ENCODE measurements around the gene LCNL1.

The LCNL1 gene

GRCh38 chr9:136942112-136942880, 40.5 kb upstream of the LCNL1 start:
- H3K27ac ChIP-seq: no peak overlapping the region
- TF ChIP-seq, protein P1, sequence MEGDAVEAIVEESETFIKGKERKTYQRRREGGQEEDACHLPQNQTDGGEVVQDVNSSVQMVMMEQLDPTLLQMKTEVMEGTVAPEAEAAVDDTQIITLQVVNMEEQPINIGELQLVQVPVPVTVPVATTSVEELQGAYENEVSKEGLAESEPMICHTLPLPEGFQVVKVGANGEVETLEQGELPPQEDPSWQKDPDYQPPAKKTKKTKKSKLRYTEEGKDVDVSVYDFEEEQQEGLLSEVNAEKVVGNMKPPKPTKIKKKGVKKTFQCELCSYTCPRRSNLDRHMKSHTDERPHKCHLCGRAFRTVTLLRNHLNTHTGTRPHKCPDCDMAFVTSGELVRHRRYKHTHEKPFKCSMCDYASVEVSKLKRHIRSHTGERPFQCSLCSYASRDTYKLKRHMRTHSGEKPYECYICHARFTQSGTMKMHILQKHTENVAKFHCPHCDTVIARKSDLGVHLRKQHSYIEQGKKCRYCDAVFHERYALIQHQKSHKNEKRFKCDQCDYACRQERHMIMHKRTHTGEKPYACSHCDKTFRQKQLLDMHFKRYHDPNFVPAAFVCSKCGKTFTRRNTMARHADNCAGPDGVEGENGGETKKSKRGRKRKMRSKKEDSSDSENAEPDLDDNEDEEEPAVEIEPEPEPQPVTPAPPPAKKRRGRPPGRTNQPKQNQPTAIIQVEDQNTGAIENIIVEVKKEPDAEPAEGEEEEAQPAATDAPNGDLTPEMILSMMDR (IDR thresholded peaks at IDR 0.05): no peak

GRCh38 chr9:136942881-136943230, 39.9 kb upstream of the LCNL1 start:
- peaks cover 43% of the 10 kb centered on the region for H3K36me3 ChIP-seq
- H3K9me3 ChIP-seq: no peaks in the 10 kb centered on the region
- H3K27me3 ChIP-seq: no peaks in the 10 kb centered on the region
- H3K4me3 ChIP-seq (ENCODE audit: low read depth in 1 of 2, low read length in 1 of 2): peak overlapping the region in 1 of 2 experiments; percentile 78
- no peak overlapping the region for H3K27ac ChIP-seq
- peaks cover 17 to 18% of the 10 kb centered on the region in 2 experiments for H3K4me1 ChIP-seq (ENCODE audit: control insufficient read depth in 1 of 2, insufficient read depth in 1 of 2, low read depth in 1 of 2, low read length in 1 of 2)
- TF ChIP-seq, protein P1 (IDR thresholded peaks at IDR 0.05): no peak

More at GRCh38 chr9:136942112-136942880, 40.5 kb upstream of the LCNL1 start:
- peaks cover 17 to 18% of the 10 kb centered on the region in 2 experiments for H3K4me1 ChIP-seq (ENCODE audit: control insufficient read depth in 1 of 2, insufficient read depth in 1 of 2, low read depth in 1 of 2, low read length in 1 of 2)
- H3K27me3 ChIP-seq: no peaks in the 10 kb centered on the region
- H3K9me3 ChIP-seq: no peaks in the 10 kb centered on the region
- no peak overlapping the region for H3K4me3 ChIP-seq (ENCODE audit: low read depth in 1 of 2, low read length in 1 of 2)
- H3K36me3 ChIP-seq: peaks cover 43% of the 10 kb centered on the region

DNA sequence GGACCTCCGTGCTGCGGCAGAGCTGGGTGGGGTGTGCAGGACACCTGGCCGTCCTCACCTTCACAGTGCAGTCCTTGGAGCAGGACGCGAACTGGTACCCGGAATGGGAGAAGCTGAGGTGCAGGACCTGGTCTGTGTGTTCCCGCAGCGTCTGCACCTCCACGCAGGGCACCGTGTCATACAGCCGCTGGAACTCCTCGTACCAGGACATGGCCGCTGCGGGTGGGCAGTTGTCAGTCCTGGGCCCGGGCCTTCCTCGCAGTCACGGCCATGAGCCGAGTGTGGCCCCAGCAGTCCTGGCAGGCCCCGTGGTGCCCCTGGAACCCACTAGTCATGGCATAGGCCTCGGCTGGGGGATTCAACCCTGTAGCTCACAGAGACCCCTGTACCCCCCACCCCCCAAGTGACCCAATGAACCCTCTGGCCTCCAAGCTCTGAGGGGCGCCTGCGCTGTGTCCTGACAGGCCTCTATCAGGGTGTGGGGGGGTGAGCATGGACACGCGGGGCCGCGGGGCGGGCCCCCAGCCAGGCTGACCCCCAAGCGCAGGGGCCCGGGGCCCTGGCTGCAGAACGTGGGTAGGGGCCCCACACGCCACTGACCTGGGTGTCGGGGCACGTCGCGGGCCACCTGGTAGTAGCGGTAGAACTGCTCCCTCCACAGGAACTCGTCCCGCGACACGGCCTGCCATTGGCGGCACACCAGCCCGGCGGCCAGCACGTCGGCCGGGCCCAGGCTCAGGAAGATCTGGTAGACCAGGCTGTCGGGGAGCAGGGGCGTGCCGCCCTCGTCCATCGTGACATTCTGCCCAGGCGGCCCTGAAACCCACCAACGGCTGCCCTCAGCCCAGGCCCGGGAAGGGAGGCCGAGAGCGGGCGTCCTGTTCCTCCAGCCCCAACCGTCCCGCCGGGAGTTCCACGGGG, 39.2 kb upstream of the LCNL1 start:
- TF ChIP-seq, protein P1 (IDR thresholded peaks at IDR 0.05): no peak
- Histone ChIP-seq H3K36me3 (peaks cover 43% of the 10 kb centered on the region), H3K27ac (peak overlapping the region; percentile 94), H3K27me3 (no peaks in the 10 kb centered on the region), H3K4me3 (ENCODE audit: low read depth in 1 of 2, low read length in 1 of 2) (peak overlapping the region; percentile 78 to 83), H3K9me3 (no peaks in the 10 kb centered on the region), H3K4me1 (ENCODE audit: control insufficient read depth in 1 of 2, insufficient read depth in 1 of 2, low read depth in 1 of 2, low read length in 1 of 2) (peaks cover 17 to 18% of the 10 kb centered on the region in 2 experiments)

DNA sequence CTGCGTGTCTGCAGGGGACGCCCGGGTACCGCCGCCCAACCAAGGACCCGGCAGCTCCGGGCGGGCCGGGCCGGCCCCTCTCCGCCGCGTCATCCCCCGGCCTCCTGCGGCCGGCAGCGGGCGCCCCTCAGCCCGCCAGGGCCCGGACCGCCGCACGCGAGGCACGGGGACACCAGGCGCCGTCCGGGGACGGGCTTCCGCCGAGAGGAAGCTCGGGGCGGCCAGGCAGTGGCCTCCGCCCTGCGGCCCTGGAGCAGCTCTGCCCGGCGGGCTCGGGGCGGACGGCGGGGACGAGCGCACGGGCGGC, 38.6 kb upstream of the LCNL1 start:
- peaks cover 18 to 21% of the 10 kb centered on the region in 2 experiments for H3K4me1 ChIP-seq (ENCODE audit: control insufficient read depth in 1 of 2, insufficient read depth in 1 of 2, low read depth in 1 of 2, low read length in 1 of 2)
- peak overlapping the region; percentile 78 to 83 for H3K4me3 ChIP-seq (ENCODE audit: low read depth in 1 of 2, low read length in 1 of 2)
- no peaks in the 10 kb centered on the region for H3K9me3 ChIP-seq
- peak overlapping the region; percentile 94 for H3K27ac ChIP-seq
- TF ChIP-seq, protein P1 (IDR thresholded peaks at IDR 0.05): no peak
- H3K27me3 ChIP-seq: no peaks in the 10 kb centered on the region
- H3K36me3 ChIP-seq: peaks cover 42% of the 10 kb centered on the region

- H3K36me3 ChIP-seq: peaks cover 36% of the 10 kb centered on the region
- H3K9me3 ChIP-seq: no peaks in the 10 kb centered on the region
- H3K4me3 ChIP-seq (ENCODE audit: low read depth in 1 of 2, low read length in 1 of 2): peak within 1 kb of the TSS; percentile 78 to 83
- TF ChIP-seq, protein P1 (IDR thresholded peaks at IDR 0.05): peak; percentile 99
- H3K27ac ChIP-seq: peak within 1 kb of the TSS; percentile 94
- peaks cover 22 to 24% of the 10 kb centered on the region in 2 experiments for H3K4me1 ChIP-seq (ENCODE audit: control insufficient read depth in 1 of 2, insufficient read depth in 1 of 2, low read depth in 1 of 2, low read length in 1 of 2)
- H3K27me3 ChIP-seq: no peaks in the 10 kb centered on the region
Measured at GRCh38 chr9:136944519-136945332, 38.1 kb upstream of the LCNL1 start, which contains the start of the genes C8G and FBXW5. Gene C8G (plus strand): TSS chr9:136945243. CDS start chr9:136945321, 78 bp downstream. Gene FBXW5 (minus strand): TSS chr9:136944738. CDS start chr9:136944083, 655 bp downstream.
